Lower lobe of right lung (tissue), 2 donors: ENCODE results near the gene IGFBP6. TPM values are rescaled to one million over a fixed set of nuclear protein-coding genes. Genes with fewer than 3 reads are reported as not detected.

Experiments
- ATAC-seq, 2 donors: fragments of 200-7000 bp; cut with Tn5 transposase; one replicate each; pipeline ENCODE4 v1.9.1; 2020 to 2022; ENCODE audit warnings: mild to moderate bottlenecking in 2 of 2, moderate library complexity in 2 of 2
- DNase-seq: peaks from one replicate; pipeline ENCODE4 v3.0.0-alpha.2; 2020
- H3K27ac ChIP-seq: fragments of 200-600 bp; one replicate; pipeline ENCODE4 v1.8.0; 2022
- H3K27me3 ChIP-seq: fragments of 200-600 bp; one replicate; pipeline ENCODE4 v1.8.0; 2022; ENCODE audit warnings: low read depth
- H3K36me3 ChIP-seq: fragments of 200-600 bp; one replicate; pipeline ENCODE4 v1.8.0; 2022; ENCODE audit warnings: mild to moderate bottlenecking
- H3K4me1 ChIP-seq: fragments of 200-600 bp; one replicate; pipeline ENCODE4 v1.8.0; 2022
- H3K4me3 ChIP-seq: fragments of 200-600 bp; one replicate; pipeline ENCODE4 v1.8.0; 2022; ENCODE audit warnings: mild to moderate bottlenecking
- H3K9me3 ChIP-seq: fragments of 200-600 bp; one replicate; pipeline ENCODE4 v1.8.0; 2022
- CTCF ChIP-seq: fragments of 200-600 bp; IDR thresholded peaks from one replicate; pipeline ENCODE4 v1.8.0; 2022; ENCODE audit warnings: antibody characterized with exemption, mild to moderate bottlenecking
- intact Hi-C: fragments of 100-400 bp; cut with DNase I; formaldehyde crosslinking; loops from one replicate; pipeline ENCODE4 v1.11.0; 2022
- microRNA-seq: library from miRNA; unstranded; fragments of <30 nt; microRNA quantifications from one replicate; pipeline ENCODE4 v1.2.0, GENCODE V29; 2020; ENCODE audit warnings: borderline number of aligned reads
- total RNA-seq: library from RNA; stranded (reverse); fragmentation: NEBNext Ultra II Directional; extraction: Animal tissue kit (Norgen Biotek cat#: 25700); gene quantifications from one replicate; pipeline ENCODE4 v1.2.1, GENCODE V29; 2021
- donor health status: DM: no; HTN: yes; CAD: no; lungs with severe emphysema.

The IGFBP6 gene
- total RNA-seq, 1 donor from 2014 or later = 58.5 TPM

- Histone ChIP-seq H3K9me3 (no peaks in the 10 kb centered on the region), H3K4me1 (no peaks in the 10 kb centered on the region), H3K27ac (no peak overlapping the region), H3K27me3 (no peaks in the 10 kb centered on the region), H3K36me3 (no peaks in the 10 kb centered on the region), H3K4me3 (no peak overlapping the region)
- TF ChIP-seq CTCF = no peak
- ATAC-seq = no peak
- intact Hi-C loops = no loop called here
- DNase-seq = no peak
These were observed 50.2 kb downstream of the IGFBP6 start for GRCh38 chr12:53147653-53148052.

- no peak for TF ChIP-seq CTCF
- ATAC-seq (no peak), DNase-seq (no peak)
- no peaks in the 10 kb centered on the region for H3K9me3 ChIP-seq
- H3K4me1 ChIP-seq = no peaks in the 10 kb centered on the region
- no peak overlapping the region for H3K27ac ChIP-seq
- H3K4me3 ChIP-seq = no peak overlapping the region
- no peaks in the 10 kb centered on the region for H3K36me3 ChIP-seq
- no peaks in the 10 kb centered on the region for H3K27me3 ChIP-seq
- intact Hi-C loops = no loop called here
These were observed 53.6 kb downstream of the IGFBP6 start for GRCh38 chr12:53151039-53151438.

Small RNAs within 50 kb of the gene (microRNA-seq; reads per million reads assigned to microRNA genes)
- gene MIR6757 = not detected

Other genes starting within 250 kb of the IGFBP6 start
- gene KRT78, start 248.7 kb upstream of the IGFBP6 start, total RNA-seq = not detected
- gene KRT8, start 192.6 kb upstream of the IGFBP6 start, total RNA-seq = 139 TPM
- gene KRT18, start 148.5 kb upstream of the IGFBP6 start, total RNA-seq = 140 TPM
- gene EIF4B, start 91.2 kb upstream of the IGFBP6 start, total RNA-seq = 453 TPM
- 186 TPM for gene TNS2, start 47.6 kb upstream of the IGFBP6 start, total RNA-seq
- gene SPRYD3, start 18.3 kb upstream of the IGFBP6 start, total RNA-seq = 47.9 TPM
- not detected for gene SOAT2, start 5.8 kb downstream of the IGFBP6 start, total RNA-seq
- 49.5 TPM for gene ZNF740, start 83.1 kb downstream of the IGFBP6 start, total RNA-seq
- 39.2 TPM for gene CSAD, start 83.3 kb downstream of the IGFBP6 start, total RNA-seq
- gene ITGB7, start 109.6 kb downstream of the IGFBP6 start, total RNA-seq = 9.7 TPM
- gene RARG, start 134.5 kb downstream of the IGFBP6 start, total RNA-seq = 30.1 TPM
- gene ESPL1, start 170.6 kb downstream of the IGFBP6 start, total RNA-seq = 2.2 TPM
- gene PFDN5, start 197.9 kb downstream of the IGFBP6 start, total RNA-seq = 474 TPM
- gene MYG1, start 202.0 kb downstream of the IGFBP6 start, total RNA-seq = 35.3 TPM
- gene AAAS, start 223.9 kb downstream of the IGFBP6 start, total RNA-seq = 45.2 TPM
- not detected for gene SP7, start 238.7 kb downstream of the IGFBP6 start, total RNA-seq